SH-SY5Y (cell line): ENCODE measurements around the gene TEX29.

Experiments
- GATA2 ChIP-seq: IDR thresholded peaks from 2 replicates; pipeline ENCODE4 v1.6.1; 2011; ENCODE audit warnings: mild to moderate bottlenecking, low read depth, low read length
- GATA3 ChIP-seq: IDR thresholded peaks from 2 replicates; pipeline ENCODE4 v1.6.1; 2011; ENCODE audit warnings: low read depth, mild to moderate bottlenecking, low read length, moderate library complexity

Gene TEX29

DNA sequence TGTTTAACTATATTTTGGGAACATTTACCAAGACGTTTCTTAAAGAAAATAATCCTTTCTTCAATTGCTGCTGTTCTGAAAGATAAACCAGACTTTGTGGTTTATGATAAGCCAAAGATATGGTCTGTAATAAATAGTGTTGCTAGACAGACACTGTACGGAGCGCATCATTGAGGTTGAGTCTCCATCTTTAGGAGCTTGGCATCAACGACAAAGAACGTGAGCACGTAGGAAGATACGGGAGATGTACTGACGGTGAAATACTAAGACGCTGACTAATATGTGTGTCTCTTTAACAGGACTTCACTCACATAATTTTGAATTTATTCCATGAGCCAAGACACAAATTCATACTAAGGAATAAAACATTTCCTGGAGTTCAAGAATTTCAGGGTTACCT lies 16.2 kb downstream of the TEX29 start:
- no peak for TF ChIP-seq GATA2
- TF ChIP-seq GATA3 = no peak

DNA sequence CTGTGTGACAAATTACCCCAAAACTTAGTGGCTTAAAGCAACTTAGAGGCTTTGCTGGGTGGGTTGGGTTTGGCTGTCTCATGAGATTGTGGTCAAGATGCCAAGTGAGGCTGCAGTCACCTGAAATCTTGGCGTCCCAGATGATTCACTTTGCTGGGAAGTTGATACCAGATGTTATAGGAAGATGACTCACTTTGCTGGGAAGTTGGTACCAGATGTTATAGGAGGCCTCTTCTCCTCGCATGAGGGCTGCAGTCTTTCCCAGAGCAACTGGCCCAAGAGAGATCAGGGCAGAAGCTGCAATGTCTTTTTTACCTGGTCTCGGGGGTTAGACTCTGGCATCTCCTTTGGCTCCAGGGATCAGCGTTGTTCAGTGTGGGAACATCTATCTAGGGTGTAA lies 16.8 kb downstream of the TEX29 start:
- TF ChIP-seq GATA3 (no peak), GATA2 (no peak)

GRCh38 chr13:111337741-111338140 lies 17.3 kb downstream of the TEX29 start:
- TF ChIP-seq GATA3 (no peak), GATA2 (no peak)

GRCh38 chr13:111338841-111339240 lies 18.4 kb downstream of the TEX29 start:
- TF ChIP-seq GATA2 (no peak), GATA3 (no peak)

DNA sequence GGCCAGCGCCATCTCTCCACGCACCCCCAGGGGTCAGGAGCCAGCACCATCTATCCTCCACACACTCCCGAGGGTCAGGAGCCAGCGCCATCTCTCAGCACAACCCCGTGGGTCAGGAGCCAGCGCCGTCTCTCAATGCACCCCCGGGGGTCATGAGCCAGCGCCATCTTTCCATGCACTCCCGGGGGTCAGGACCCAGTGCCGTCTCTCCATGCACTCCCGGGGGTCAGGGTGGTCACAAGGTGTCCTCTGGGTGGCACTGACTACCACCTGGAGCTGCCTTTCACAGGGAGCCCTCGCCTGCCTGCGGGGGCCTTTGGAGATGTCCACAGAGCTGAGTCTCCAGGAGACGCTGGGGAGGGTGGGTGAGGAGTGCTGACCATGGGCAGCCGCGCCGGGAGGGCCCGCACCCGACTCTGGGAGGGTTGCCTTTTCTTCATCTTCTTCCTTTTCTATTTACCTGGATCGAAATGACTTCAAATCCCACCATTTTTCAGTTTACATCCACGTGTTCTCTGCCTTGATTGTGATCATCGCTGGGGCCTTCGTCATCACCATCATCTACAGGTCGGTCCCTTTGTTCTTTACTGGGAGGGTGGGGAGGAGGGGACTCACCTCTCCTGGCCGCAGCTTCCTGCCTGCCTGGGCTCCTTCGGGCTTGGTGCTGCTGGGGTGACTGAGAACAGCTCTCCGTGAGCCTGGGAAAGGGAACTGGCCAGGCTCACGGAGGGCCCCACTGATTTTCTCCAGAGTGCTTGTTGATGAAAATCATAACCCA lies 19.1 kb downstream of the TEX29 start:
- TF ChIP-seq GATA3 (no peak), GATA2 (no peak)

DNA sequence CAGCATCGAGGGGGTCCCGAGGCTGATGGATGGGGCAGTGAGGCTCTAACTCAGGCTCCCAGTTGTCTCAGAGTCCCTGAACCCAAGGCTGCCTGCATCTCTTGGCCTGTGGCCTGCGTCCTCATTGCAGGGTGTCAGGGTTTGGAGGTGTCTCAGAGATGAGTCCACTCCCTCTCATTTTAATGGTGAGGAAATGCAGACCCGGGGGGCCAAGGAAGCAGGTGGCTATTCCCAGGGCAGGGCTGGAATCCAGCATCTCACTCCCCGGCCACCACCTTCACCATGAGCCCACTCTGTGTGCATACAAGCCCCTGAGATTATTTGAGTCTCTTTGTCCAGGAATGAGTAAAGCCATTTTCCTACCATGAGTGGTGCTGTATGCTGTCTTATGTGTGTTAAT lies 21.4 kb downstream of the TEX29 start:
- no peak for TF ChIP-seq GATA2
- no peak for TF ChIP-seq GATA3

DNA sequence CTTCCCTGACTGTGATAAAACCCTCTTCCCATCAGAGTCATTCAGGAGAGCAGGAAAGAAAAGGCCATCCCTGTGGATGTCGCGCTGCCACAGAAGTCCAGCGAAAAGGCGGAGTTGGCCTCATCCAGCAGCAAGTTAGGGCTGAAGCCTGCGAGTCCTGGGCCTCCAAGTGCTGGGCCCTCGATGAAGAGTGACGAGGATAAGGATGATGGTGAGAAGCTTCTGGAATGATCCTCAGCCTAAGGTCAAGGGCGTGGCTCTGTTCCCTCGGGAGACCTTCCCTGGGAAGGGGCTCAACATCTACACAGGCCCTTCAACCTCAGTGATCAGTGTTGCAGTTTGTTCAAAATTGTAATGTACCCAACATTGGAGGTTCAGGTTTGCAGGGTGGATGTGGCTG lies 22.3 kb downstream of the TEX29 start:
- TF ChIP-seq GATA2 = no peak
- no peak for TF ChIP-seq GATA3

GRCh38 chr13:111343186-111343805 lies 22.9 kb downstream of the TEX29 start:
- TF ChIP-seq GATA2 = no peak

GRCh38 chr13:111344471-111345191 lies 24.2 kb downstream of the TEX29 start:
- TF ChIP-seq GATA3 (no peak), GATA2 (no peak)

DNA sequence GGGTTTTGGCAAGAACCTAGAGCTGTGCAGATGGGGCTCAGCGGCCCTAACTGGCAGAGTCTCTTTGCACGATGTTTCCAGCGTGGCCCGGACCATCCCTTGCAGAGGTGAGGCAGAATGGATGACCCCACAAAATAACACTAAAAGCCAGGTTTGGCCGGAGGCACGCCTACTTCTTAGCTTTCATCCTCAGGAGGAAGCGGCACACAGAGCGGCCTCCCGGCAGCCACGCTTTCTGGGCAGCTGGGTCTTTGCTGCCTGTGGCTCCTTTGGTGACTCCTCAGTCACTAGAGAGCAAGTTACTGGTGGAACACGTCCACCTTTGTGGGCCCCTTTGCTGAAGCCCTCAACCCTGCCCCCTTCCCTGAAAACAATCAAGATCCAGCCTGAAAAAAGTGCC lies 25.2 kb downstream of the TEX29 start:
- TF ChIP-seq GATA3 (no peak), GATA2 (no peak)

- TF ChIP-seq GATA3 (no peak), GATA2 (no peak)
These were observed 25.7 kb downstream of the TEX29 start for GRCh38 chr13:111346101-111346680.

GRCh38 chr13:111347438-111347837 lies 27.0 kb downstream of the TEX29 start:
- TF ChIP-seq GATA3 (no peak), GATA2 (no peak)

DNA sequence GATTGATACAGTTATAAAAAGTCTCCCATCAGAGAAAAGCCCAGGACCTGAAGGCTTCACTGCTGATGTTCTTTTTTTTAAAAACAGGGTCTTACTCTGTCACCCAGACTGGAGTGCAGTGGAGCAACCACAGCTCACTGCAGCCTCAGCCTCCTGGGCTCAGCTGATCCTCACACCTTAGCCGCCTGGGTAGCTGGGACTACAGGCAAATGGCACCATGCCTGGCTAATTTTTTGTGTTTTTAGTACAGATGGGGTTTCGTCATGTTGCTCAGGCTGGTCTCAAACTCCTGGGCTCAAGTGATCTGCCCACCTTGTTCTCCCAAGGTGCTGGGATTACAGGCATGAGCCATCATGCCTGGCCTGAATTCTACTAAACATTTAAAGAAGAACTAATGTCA lies 33.1 kb downstream of the TEX29 start:
- no peak for TF ChIP-seq GATA2
- no peak for TF ChIP-seq GATA3

DNA sequence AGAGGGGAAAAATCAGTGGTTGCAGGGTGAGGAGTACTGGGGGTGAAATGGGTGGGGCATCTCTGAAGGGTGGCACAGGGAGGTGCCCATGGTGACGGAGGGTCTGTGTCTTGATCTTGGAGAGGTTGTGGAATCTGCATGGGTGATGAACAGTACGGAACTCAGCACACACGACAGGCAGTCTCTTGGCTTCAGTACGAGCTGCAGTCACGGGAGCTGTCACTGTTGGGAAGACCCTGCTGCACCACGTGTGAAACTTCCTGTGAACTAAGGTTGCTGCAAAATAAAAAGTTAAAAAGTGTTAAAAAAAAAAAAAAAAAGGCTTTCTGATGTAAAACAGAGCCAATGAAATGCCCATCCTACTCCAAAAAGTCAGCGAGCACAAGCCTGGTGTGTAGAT lies 34.3 kb downstream of the TEX29 start:
- TF ChIP-seq GATA3 (no peak), GATA2 (no peak)

GRCh38 chr13:111356795-111357194 lies 36.4 kb downstream of the TEX29 start:
- TF ChIP-seq GATA2 = no peak
- no peak for TF ChIP-seq GATA3
